H1 (cell line): Measurements from ENCODE around the gene PLCB1. TPM values are rescaled to one million over a fixed set of nuclear protein-coding genes. Genes with fewer than 3 reads are reported as not detected.

ENCODE experiments used
- CHD2 ChIP-seq: IDR thresholded peaks from 2 replicates; pipeline ENCODE4 v1.6.1; 2012; ENCODE audit warnings: low read length, improper control_type of control experiment
- EZH2 ChIP-seq: fragments of 200-600 bp; sonication (generic); IDR thresholded peaks from 2 replicates; pipeline ENCODE4 v1.7.1; 2012; ENCODE audit warnings: low read depth, mild to moderate bottlenecking, moderate library complexity, low read length, inconsistent platforms; ENCODE audit not compliant: severe bottlenecking
- MAX ChIP-seq: IDR thresholded peaks from 2 replicates; pipeline ENCODE4 v1.6.1; 2012; ENCODE audit warnings: inconsistent platforms
- polyA plus RNA-seq, 7 experiments: library from polyadenylated mRNA; depleted of rRNA in 3 of 7; stranded (reverse) in 5 of 7; unstranded in 2 of 7; fragments of >200 nt in 5 of 7; fragments of 200-250 nt in 2 of 7; gene quantifications; 1 replicate in 5 of 7; 2 replicates in 1 of 7; 4 replicates in 1 of 7; pipeline versions ENCODE4 v1.2.1 to v1.2.3, GENCODE V29; 2011 to 2013; ENCODE audit warnings: missing spikeins in 2 of 7, mixed read lengths in 2 of 7
- total RNA-seq: library from RNA; stranded (reverse); fragmentation: NEBNext Ultra II Directional; extraction: Animal tissue kit (Norgen Biotek cat#: 25700); gene quantifications from 2 replicates; pipeline ENCODE4 v1.2.1, GENCODE V29; 2021
- TF ChIP-seq, protein P1 (sequence below): fragments of 300-600 bp; sonication (generic); IDR thresholded peaks from 2 replicates; pipeline ENCODE4 v1.7.1; 2012; ENCODE audit warnings: low read length, moderate library complexity, mild to moderate bottlenecking, inconsistent platforms; ENCODE audit not compliant: insufficient replicate concordance

PLCB1 gene
- total and polyA plus RNA-seq, 2 of the 8 experiments (the other 6 are each of a cell fraction or from before 2014, with no cell fraction given) = 2.6 to 9.1 TPM

DNA sequence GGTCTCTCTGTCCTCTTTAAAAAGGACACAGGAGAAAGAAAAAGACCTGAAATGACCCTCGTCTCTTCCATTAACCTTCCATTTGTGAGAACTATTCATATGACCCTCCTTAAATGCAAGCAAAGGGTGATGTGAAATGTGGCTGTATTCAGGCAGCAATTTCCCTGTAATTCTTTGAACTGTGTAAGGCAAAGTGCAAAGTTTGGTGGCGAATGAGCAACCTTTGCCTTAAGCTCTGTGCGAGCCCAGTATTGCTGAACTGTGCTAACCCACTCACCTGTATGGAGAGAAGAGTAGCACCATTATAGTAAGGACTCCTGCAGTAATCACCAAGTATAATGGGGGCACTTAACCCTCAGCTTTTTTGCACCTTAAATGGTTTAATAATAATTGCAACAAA is 223.4 kb downstream of the PLCB1 start (continued):
- TF ChIP-seq, protein P1, sequence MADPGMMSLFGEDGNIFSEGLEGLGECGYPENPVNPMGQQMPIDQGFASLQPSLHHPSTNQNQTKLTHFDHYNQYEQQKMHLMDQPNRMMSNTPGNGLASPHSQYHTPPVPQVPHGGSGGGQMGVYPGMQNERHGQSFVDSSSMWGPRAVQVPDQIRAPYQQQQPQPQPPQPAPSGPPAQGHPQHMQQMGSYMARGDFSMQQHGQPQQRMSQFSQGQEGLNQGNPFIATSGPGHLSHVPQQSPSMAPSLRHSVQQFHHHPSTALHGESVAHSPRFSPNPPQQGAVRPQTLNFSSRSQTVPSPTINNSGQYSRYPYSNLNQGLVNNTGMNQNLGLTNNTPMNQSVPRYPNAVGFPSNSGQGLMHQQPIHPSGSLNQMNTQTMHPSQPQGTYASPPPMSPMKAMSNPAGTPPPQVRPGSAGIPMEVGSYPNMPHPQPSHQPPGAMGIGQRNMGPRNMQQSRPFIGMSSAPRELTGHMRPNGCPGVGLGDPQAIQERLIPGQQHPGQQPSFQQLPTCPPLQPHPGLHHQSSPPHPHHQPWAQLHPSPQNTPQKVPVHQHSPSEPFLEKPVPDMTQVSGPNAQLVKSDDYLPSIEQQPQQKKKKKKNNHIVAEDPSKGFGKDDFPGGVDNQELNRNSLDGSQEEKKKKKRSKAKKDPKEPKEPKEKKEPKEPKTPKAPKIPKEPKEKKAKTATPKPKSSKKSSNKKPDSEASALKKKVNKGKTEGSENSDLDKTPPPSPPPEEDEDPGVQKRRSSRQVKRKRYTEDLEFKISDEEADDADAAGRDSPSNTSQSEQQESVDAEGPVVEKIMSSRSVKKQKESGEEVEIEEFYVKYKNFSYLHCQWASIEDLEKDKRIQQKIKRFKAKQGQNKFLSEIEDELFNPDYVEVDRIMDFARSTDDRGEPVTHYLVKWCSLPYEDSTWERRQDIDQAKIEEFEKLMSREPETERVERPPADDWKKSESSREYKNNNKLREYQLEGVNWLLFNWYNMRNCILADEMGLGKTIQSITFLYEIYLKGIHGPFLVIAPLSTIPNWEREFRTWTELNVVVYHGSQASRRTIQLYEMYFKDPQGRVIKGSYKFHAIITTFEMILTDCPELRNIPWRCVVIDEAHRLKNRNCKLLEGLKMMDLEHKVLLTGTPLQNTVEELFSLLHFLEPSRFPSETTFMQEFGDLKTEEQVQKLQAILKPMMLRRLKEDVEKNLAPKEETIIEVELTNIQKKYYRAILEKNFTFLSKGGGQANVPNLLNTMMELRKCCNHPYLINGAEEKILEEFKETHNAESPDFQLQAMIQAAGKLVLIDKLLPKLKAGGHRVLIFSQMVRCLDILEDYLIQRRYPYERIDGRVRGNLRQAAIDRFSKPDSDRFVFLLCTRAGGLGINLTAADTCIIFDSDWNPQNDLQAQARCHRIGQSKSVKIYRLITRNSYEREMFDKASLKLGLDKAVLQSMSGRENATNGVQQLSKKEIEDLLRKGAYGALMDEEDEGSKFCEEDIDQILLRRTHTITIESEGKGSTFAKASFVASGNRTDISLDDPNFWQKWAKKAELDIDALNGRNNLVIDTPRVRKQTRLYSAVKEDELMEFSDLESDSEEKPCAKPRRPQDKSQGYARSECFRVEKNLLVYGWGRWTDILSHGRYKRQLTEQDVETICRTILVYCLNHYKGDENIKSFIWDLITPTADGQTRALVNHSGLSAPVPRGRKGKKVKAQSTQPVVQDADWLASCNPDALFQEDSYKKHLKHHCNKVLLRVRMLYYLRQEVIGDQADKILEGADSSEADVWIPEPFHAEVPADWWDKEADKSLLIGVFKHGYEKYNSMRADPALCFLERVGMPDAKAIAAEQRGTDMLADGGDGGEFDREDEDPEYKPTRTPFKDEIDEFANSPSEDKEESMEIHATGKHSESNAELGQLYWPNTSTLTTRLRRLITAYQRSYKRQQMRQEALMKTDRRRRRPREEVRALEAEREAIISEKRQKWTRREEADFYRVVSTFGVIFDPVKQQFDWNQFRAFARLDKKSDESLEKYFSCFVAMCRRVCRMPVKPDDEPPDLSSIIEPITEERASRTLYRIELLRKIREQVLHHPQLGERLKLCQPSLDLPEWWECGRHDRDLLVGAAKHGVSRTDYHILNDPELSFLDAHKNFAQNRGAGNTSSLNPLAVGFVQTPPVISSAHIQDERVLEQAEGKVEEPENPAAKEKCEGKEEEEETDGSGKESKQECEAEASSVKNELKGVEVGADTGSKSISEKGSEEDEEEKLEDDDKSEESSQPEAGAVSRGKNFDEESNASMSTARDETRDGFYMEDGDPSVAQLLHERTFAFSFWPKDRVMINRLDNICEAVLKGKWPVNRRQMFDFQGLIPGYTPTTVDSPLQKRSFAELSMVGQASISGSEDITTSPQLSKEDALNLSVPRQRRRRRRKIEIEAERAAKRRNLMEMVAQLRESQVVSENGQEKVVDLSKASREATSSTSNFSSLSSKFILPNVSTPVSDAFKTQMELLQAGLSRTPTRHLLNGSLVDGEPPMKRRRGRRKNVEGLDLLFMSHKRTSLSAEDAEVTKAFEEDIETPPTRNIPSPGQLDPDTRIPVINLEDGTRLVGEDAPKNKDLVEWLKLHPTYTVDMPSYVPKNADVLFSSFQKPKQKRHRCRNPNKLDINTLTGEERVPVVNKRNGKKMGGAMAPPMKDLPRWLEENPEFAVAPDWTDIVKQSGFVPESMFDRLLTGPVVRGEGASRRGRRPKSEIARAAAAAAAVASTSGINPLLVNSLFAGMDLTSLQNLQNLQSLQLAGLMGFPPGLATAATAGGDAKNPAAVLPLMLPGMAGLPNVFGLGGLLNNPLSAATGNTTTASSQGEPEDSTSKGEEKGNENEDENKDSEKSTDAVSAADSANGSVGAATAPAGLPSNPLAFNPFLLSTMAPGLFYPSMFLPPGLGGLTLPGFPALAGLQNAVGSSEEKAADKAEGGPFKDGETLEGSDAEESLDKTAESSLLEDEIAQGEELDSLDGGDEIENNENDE = no peak
- TF ChIP-seq MAX (no peak), CHD2 (no peak), EZH2 (no peak)
